HepG2 (cell line): ENCODE results near the gene RECQL5. TPM values are rescaled to one million over a fixed set of nuclear protein-coding genes. Genes with fewer than 3 reads are reported as not detected.

Experiments
- AGO2 ChIP-seq: fragments of 200-400 bp; formaldehyde crosslinking; optimal IDR thresholded peaks from 2 replicates; pipeline ENCODE3; 2017; ENCODE audit warnings: mild to moderate bottlenecking, low read depth, low read length, moderate library complexity
- ARID4A ChIP-seq: sonication (generic); formaldehyde crosslinking; IDR thresholded peaks from 2 replicates; pipeline ENCODE4 v1.5.0; 2020; ENCODE audit warnings: mild to moderate bottlenecking, missing genetic modification reagents, borderline replicate concordance
- PPARG ChIP-seq: conservative IDR thresholded peaks from 2 replicates; pipeline ENCODE4 v1.6.1; 2016; ENCODE audit warnings: missing biosample characterization, missing genetic modification reagents
- PTBP1 ChIP-seq: fragments of 200-400 bp; formaldehyde crosslinking; IDR thresholded peaks from 2 replicates; pipeline ENCODE4 v1.6.1; 2018; ENCODE audit warnings: low read length, low read depth; ENCODE audit not compliant: poor library complexity, severe bottlenecking
- TFDP2 ChIP-seq: sonication (generic); formaldehyde crosslinking; IDR thresholded peaks from 2 replicates; pipeline ENCODE4 v1.4.0; 2020; ENCODE audit warnings: missing genetic modification reagents
- TIGD3 ChIP-seq: sonication (generic); formaldehyde crosslinking; IDR thresholded peaks from 2 replicates; pipeline ENCODE4 v1.5.1; 2020; ENCODE audit warnings: mild to moderate bottlenecking, missing genetic modification reagents, borderline replicate concordance
- TSC22D2 ChIP-seq: sonication (generic); formaldehyde crosslinking; IDR thresholded peaks from 2 replicates; pipeline ENCODE4 v1.5.1; 2020; ENCODE audit warnings: missing genetic modification reagents, mild to moderate bottlenecking, borderline replicate concordance
- ZNF207 ChIP-seq: fragments of 450-650 bp; IDR thresholded peaks from 2 replicates; pipeline ENCODE4 v1.6.1; 2016; ENCODE audit warnings: antibody characterized with exemption, borderline replicate concordance
- ZNF318 ChIP-seq: sonication (generic); formaldehyde crosslinking; IDR thresholded peaks from 2 replicates; pipeline ENCODE4 v1.4.0; 2020; ENCODE audit warnings: mild to moderate bottlenecking, missing genetic modification reagents
- ZNF558 ChIP-seq: sonication (generic); formaldehyde crosslinking; IDR thresholded peaks from 2 replicates; pipeline ENCODE4 v1.9.0; 2022; ENCODE audit warnings: mild to moderate bottlenecking, missing genetic modification reagents, borderline replicate concordance
- ZNF567 ChIP-seq: sonication (generic); formaldehyde crosslinking; IDR thresholded peaks from 2 replicates; pipeline ENCODE4 v1.8.1; 2023; ENCODE audit warnings: mild to moderate bottlenecking, missing genetic modification reagents, borderline replicate concordance
- polyA plus RNA-seq, 8 experiments: library from polyadenylated mRNA; depleted of rRNA in 3 of 8; stranded (reverse) in 7 of 8; unstranded in 1 of 8; fragments of >200 nt; fragmentation: Illumina TruSeq in 4 of 8; extraction: Trizol in 4 of 8; gene quantifications; 2 replicates each; pipeline versions ENCODE4 v1.2.1 to v1.2.3, GENCODE V29; 2011 to 2016; ENCODE audit warnings: low read depth in 4 of 8, missing spikeins in 1 of 8, mixed read lengths in 1 of 8; ENCODE audit not compliant: insufficient read depth in 1 of 8
- total RNA-seq, 5 experiments: library from RNA; depleted of rRNA; stranded (reverse); fragments of >200 nt; fragmentation: Illumina TruSeq; extraction: Trizol; gene quantifications; 2 replicates each; pipeline ENCODE4 v1.2.3, GENCODE V29; 2016; ENCODE audit warnings: low read depth in 1 of 5

Gene RECQL5
- total and polyA plus RNA-seq, 2 of the 13 experiments (the other 11 are each of a cell fraction or from before 2014, with no cell fraction given), result 27.7 to 32.0 TPM

- TF ChIP-seq TFDP2 (no peak), ZNF567 (0 out of 2 replicates have a peak, but pooled peaks have one; percentile 48), PPARG (CRISPR knock-in tag) (no peak), TSC22D2 (CRISPR knock-in tag) (no peak), AGO2 (no peak), ZNF318 (CRISPR knock-in tag) (0 out of 2 replicates have a peak, but pooled peaks have one; percentile 32), ZNF207 (no peak), TIGD3 (CRISPR knock-in tag) (0 out of 2 replicates have a peak, but pooled peaks have one; percentile 22), PTBP1 (peak; percentile 26), ARID4A (CRISPR knock-in tag) (peak; percentile 94), ZNF558 (CRISPR knock-in tag) (no peak)
Measured at GRCh38 chr17:75633486-75634375, 33.2 kb downstream of the RECQL5 start (continued).
